ENCODE results near the gene DES.

- no peak for TF ChIP-seq EZH2phosphoT487 (IDR thresholded peaks at IDR 0.05; ENCODE audit: low read length)
- TF ChIP-seq CTCF (IDR thresholded peaks at IDR 0.05; ENCODE audit: low read length), result no peak
Observed at GRCh38 chr2:219415580-219416234, 2.5 kb upstream of the DES start.
